A549 (cell line): Measurements from ENCODE around the gene MPND.

Experiments
- CBX2 ChIP-seq: fragments of 200-600 bp; sonication (generic); IDR thresholded peaks from 2 replicates; pipeline ENCODE4 v1.6.1; 2016; ENCODE audit warnings: low read depth, mild to moderate bottlenecking, borderline replicate concordance
- JUNB ChIP-seq: fragments of >200 bp; sonication (Bioruptor Twin); formaldehyde crosslinking; IDR thresholded peaks from 2 replicates; pipeline ENCODE4 v1.6.1; 2016
- TF ChIP-seq, protein P1 (sequence below): fragments of >200 bp; sonication (Bioruptor Twin); formaldehyde crosslinking; IDR thresholded peaks from 3 replicates; pipeline ENCODE4 v1.5.1; 2016

DNA sequence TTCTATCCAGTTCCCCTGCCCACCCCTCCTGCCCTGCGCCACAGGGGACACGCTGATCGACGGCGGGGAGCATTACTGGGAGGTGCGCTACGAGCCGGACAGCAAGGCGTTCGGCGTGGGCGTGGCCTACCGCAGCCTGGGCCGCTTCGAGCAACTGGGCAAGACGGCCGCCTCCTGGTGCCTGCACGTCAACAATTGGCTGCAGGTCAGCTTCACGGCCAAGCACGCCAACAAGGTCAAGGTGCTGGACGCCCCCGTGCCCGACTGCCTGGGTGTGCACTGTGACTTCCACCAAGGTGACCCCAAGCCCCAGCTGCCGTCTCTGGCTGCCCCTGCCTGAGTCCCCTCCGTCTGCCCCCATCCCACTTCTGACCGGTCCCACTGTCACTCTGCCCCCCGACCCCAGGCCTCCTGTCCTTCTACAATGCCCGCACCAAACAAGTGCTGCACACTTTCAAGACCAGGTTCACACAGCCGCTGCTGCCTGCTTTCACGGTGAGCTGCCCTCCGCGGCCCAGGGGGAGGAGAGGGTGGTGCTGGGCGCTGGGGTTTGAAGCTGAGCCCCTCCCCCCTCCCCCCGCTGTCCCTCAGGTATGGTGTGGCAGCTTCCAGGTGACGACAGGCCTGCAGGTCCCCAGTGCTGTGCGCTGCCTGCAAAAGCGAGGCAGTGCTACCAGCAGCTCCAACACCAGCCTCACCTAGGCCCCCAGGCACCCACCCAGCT lies 20.3 kb upstream of the MPND start:
- TF ChIP-seq, protein P1, sequence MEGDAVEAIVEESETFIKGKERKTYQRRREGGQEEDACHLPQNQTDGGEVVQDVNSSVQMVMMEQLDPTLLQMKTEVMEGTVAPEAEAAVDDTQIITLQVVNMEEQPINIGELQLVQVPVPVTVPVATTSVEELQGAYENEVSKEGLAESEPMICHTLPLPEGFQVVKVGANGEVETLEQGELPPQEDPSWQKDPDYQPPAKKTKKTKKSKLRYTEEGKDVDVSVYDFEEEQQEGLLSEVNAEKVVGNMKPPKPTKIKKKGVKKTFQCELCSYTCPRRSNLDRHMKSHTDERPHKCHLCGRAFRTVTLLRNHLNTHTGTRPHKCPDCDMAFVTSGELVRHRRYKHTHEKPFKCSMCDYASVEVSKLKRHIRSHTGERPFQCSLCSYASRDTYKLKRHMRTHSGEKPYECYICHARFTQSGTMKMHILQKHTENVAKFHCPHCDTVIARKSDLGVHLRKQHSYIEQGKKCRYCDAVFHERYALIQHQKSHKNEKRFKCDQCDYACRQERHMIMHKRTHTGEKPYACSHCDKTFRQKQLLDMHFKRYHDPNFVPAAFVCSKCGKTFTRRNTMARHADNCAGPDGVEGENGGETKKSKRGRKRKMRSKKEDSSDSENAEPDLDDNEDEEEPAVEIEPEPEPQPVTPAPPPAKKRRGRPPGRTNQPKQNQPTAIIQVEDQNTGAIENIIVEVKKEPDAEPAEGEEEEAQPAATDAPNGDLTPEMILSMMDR = no peak
- TF ChIP-seq CBX2 = no peak
- no peak for TF ChIP-seq JUNB
